ENCODE results near the gene MLH3. TPM values are rescaled to one million over a fixed set of nuclear protein-coding genes. Genes with fewer than 3 reads are reported as not detected.

Gene MLH3
- total RNA-seq, 1 experiment from 2014 or later = 13.2 TPM

DNA sequence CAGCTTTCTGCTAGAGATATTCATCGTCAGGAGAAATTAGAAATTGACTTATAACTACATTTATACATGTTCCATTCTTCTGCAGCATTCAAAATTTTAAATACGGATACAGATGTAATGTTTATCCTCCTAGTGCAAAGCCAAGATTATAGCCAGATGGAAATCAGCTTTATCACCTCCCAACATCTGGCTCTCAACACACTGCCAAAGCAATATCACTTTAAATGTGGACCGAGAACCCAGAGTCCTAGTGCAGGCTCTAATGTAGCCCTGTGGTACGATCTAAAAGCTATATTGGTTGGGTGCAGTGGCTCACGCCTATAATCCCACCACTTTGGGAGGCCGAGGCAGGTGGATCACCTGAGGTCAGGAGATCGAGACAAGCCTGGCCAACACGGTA is 6.5 kb downstream of the MLH3 start:
- Histone ChIP-seq H3K4me1 (ENCODE audit: insufficient read depth, low read length) (peaks cover 35% of the 10 kb centered on the region), H2AFZ (ENCODE audit: low read length) (no peak overlapping the region), H3K27me3 (ENCODE audit: low read length) (no peaks in the 10 kb centered on the region), H3K4me2 (ENCODE audit: low read length) (peak overlapping the region; percentile 39), H3K4me3 (ENCODE audit: low read length) (no peak overlapping the region), H3K36me3 (ENCODE audit: low read depth, low read length) (peaks cover 12% of the 10 kb centered on the region; the same call in 1 of the 2 replicates), H3F3A (ENCODE audit: low read length, unreplicated experiment) (no peaks in the 10 kb centered on the region), H3K9me3 (ENCODE audit: low read length) (no peaks in the 10 kb centered on the region), H3K79me2 (ENCODE audit: low read length) (peaks cover 46% of the 10 kb centered on the region), H3K9me2 (replicated peaks; ENCODE audit: low read length) (no peaks in the 10 kb centered on the region), H4K20me1 (ENCODE audit: low read length) (no peaks in the 10 kb centered on the region), H3K9ac (ENCODE audit: low read length) (no peak overlapping the region), H3K27ac (ENCODE audit: low read length) (no peak overlapping the region)
- ATAC-seq (no peak), DNase-seq (no peak)
- TF ChIP-seq EZH2phosphoT487 (IDR thresholded peaks at IDR 0.05; ENCODE audit: borderline replicate concordance, low read length) (no peak), EZH2 (IDR thresholded peaks at IDR 0.05; ENCODE audit: low read length, unreplicated experiment) (no peak)
- TF ChIP-seq, protein P1, sequence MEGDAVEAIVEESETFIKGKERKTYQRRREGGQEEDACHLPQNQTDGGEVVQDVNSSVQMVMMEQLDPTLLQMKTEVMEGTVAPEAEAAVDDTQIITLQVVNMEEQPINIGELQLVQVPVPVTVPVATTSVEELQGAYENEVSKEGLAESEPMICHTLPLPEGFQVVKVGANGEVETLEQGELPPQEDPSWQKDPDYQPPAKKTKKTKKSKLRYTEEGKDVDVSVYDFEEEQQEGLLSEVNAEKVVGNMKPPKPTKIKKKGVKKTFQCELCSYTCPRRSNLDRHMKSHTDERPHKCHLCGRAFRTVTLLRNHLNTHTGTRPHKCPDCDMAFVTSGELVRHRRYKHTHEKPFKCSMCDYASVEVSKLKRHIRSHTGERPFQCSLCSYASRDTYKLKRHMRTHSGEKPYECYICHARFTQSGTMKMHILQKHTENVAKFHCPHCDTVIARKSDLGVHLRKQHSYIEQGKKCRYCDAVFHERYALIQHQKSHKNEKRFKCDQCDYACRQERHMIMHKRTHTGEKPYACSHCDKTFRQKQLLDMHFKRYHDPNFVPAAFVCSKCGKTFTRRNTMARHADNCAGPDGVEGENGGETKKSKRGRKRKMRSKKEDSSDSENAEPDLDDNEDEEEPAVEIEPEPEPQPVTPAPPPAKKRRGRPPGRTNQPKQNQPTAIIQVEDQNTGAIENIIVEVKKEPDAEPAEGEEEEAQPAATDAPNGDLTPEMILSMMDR (conservative IDR thresholded peaks at IDR 0.05; ENCODE audit: low read depth, low read length) = no peak
- POLR2A ChIA-PET (ENCODE audit: unreplicated experiment) = no interaction called here
- CTCF ChIA-PET = no interaction called here
- intact Hi-C loops (cut with micrococcal nuclease) = loop anchor here (1.0 kb wide), 1 partner anchor 12 kb away; no protein-coding TSS in a partner anchor
- BruUV-seq (replicated peaks) = no TSS peak

DNA sequence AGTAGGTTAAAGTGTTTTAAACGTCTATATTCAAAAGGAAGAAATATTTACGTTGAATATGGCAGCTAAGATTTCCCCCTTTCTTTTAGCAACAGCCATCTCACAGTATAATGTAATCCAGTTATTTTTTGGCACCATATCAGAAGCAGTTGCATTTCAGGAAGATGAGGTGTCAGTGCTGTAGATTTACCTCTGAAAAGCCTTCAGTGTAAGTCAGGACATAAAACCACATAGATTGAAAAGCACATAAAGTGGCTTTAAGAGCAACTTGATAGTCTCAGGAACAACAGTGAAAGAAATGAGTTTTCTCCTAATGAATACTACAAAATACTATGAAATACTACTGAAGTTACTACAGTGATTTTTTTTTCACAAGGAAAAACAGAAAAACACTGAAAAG is 6.9 kb downstream of the MLH3 start:
- Histone ChIP-seq H3K4me3 (ENCODE audit: low read length) (no peak overlapping the region), H4K20me1 (ENCODE audit: low read length) (no peaks in the 10 kb centered on the region), H3K27ac (ENCODE audit: low read length) (no peak overlapping the region), H3K9ac (ENCODE audit: low read length) (no peak overlapping the region), H3K27me3 (ENCODE audit: low read length) (no peaks in the 10 kb centered on the region), H3K4me2 (ENCODE audit: low read length) (peak overlapping the region; percentile 39), H3K79me2 (ENCODE audit: low read length) (peaks cover 41% of the 10 kb centered on the region), H3K9me2 (replicated peaks; ENCODE audit: low read length) (no peaks in the 10 kb centered on the region), H3K9me3 (ENCODE audit: low read length) (no peaks in the 10 kb centered on the region), H3F3A (ENCODE audit: low read length, unreplicated experiment) (no peaks in the 10 kb centered on the region), H3K4me1 (ENCODE audit: insufficient read depth, low read length) (peaks cover 35% of the 10 kb centered on the region), H2AFZ (ENCODE audit: low read length) (no peak overlapping the region), H3K36me3 (ENCODE audit: low read depth, low read length) (peaks cover 8% of the 10 kb centered on the region; the same call in 1 of the 2 replicates)
- DNase-seq (peak; percentile 74), ATAC-seq (peak; percentile 74)
- CTCF ChIA-PET = no interaction called here
- intact Hi-C loops (cut with micrococcal nuclease) = loop anchor here (1.0 kb wide), 1 partner anchor 12 kb away; no protein-coding TSS in a partner anchor
- BruUV-seq (replicated peaks) = no TSS peak
- TF ChIP-seq EZH2phosphoT487 (IDR thresholded peaks at IDR 0.05; ENCODE audit: borderline replicate concordance, low read length) (no peak), EZH2 (IDR thresholded peaks at IDR 0.05; ENCODE audit: low read length, unreplicated experiment) (no peak)
- TF ChIP-seq, protein P1 (conservative IDR thresholded peaks at IDR 0.05; ENCODE audit: low read depth, low read length) = no peak
- POLR2A ChIA-PET (ENCODE audit: unreplicated experiment) = no interaction called here

DNA sequence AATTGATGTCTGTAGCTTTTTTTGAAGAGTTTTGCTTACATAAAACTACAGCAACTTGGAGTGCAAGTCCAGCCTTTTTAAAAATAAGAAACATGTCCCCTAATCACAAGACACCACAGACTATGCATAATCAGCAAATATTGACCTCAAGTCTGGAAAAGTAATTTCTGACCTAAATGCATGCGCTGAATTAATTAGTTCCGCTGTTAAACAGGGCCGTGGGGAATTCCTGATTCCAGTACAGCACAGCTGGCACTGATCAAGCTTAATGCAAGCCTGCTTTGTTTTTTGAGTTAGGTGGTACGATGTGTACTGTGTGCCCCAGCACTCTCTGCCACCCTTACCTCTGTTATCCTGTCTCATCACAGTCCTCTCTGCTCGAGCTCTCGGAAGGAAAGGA is 9.2 kb downstream of the MLH3 start:
- no peaks in the 10 kb centered on the region for H4K20me1 ChIP-seq (ENCODE audit: low read length)
- intact Hi-C loops (cut with micrococcal nuclease) = no loop called here
- TF ChIP-seq EZH2phosphoT487 (IDR thresholded peaks at IDR 0.05; ENCODE audit: borderline replicate concordance, low read length) = no peak
- no peak for TF ChIP-seq EZH2 (IDR thresholded peaks at IDR 0.05; ENCODE audit: low read length, unreplicated experiment)
- TF ChIP-seq, protein P1 (conservative IDR thresholded peaks at IDR 0.05; ENCODE audit: low read depth, low read length) = no peak
- BruUV-seq (replicated peaks) = no TSS peak
- DNase-seq (no peak), ATAC-seq (no peak)
- H3K4me2 ChIP-seq (ENCODE audit: low read length) = peak overlapping the region; percentile 29
- H3K27me3 ChIP-seq (ENCODE audit: low read length) = no peaks in the 10 kb centered on the region
- no peak overlapping the region for H3K9ac ChIP-seq (ENCODE audit: low read length)
- CTCF ChIA-PET = no interaction called here
- no peak overlapping the region; the same call in 1 of the 2 replicates for H3K27ac ChIP-seq (ENCODE audit: low read length)
- H3K9me3 ChIP-seq (ENCODE audit: low read length) = no peaks in the 10 kb centered on the region
- H3K79me2 ChIP-seq (ENCODE audit: low read length) = peaks cover 32% of the 10 kb centered on the region
- POLR2A ChIA-PET (ENCODE audit: unreplicated experiment) = no interaction called here
- H3K36me3 ChIP-seq (ENCODE audit: low read depth, low read length) = peaks cover 4% of the 10 kb centered on the region; the same call in 1 of the 2 replicates
- no peak overlapping the region for H3K4me3 ChIP-seq (ENCODE audit: low read length)
- H3K4me1 ChIP-seq (ENCODE audit: insufficient read depth, low read length) = peaks cover 30% of the 10 kb centered on the region
- H3F3A ChIP-seq (ENCODE audit: low read length, unreplicated experiment) = no peaks in the 10 kb centered on the region
- H2AFZ ChIP-seq (ENCODE audit: low read length) = no peak overlapping the region
- H3K9me2 ChIP-seq (replicated peaks; ENCODE audit: low read length) = no peaks in the 10 kb centered on the region
